ENCODE measurements around the gene GPC4. TPM values are rescaled to one million over a fixed set of nuclear protein-coding genes. Genes with fewer than 3 reads are reported as not detected.

The GPC4 gene
- total RNA-seq, 5 donors from 2014 or later (not counting 1 experiment from before 2014, with no cell fraction given) = 0.13 to 0.44 (median 0.32) TPM; not detected in 2

DNA sequence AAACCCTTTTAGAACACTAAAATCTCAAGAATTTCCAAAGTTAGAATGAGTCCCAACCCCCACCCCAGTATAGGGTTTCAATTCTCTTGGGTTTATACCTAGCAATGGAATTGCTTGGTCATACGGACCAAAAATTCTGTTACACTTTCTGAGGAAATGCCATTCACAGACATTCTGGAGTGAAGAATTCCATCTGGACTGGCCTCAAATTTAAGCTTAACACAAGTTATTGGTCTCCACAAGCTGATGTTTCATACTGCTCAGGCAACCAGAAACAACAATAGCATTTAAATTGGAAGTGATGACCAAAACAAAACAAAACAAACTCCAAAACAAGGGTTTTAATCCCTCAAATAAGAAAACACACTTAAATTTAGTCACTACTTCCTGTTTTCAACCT, 51.1 kb downstream of the GPC4 start:
- POLR2A ChIA-PET = no interaction called here
- H3K4me3 Mint-ChIP-seq = no peak overlapping the region
- H3K4me3 ChIP-seq (ENCODE audit: control insufficient read depth in 1 of 2, extremely low read depth in 1 of 2, low read length in 1 of 2) = no peak overlapping the region
- H3K36me3 ChIP-seq (ENCODE audit: control insufficient read depth in 2 of 2, extremely low read depth in 1 of 2, insufficient read depth in 1 of 2, low read length in 1 of 2) = no peaks in the 10 kb centered on the region
- CTCF ChIA-PET = no interaction called here
- no peaks in the 10 kb centered on the region for H3K9me3 ChIP-seq
- no peak overlapping the region for H3K27ac ChIP-seq (ENCODE audit: low read length)
- ATAC-seq (replicated peaks in 1 of 4) (no peak), DNase-seq (no peak)
- H3K36me3 Mint-ChIP-seq = no peaks in the 10 kb centered on the region
- no peaks in the 10 kb centered on the region for H3K4me1 Mint-ChIP-seq
- no peak overlapping the region for H3K27ac Mint-ChIP-seq
- no peaks in the 10 kb centered on the region for H3K4me1 ChIP-seq (ENCODE audit: control insufficient read depth in 1 of 2, extremely low read depth in 1 of 2, insufficient read depth in 2 of 2, low read length in 2 of 2)
- WGBS (ENCODE audit: insufficient coverage) = no CpG with 5 or more reads among the region's 1 CpG
- H3K27me3 ChIP-seq (replicated peaks in 1 of 2; ENCODE audit: control insufficient read depth in 2 of 2, extremely low read depth in 1 of 2, insufficient read depth in 2 of 2, low read length in 1 of 2) = no peaks in the 10 kb centered on the region
- H3K9me3 Mint-ChIP-seq = no peaks in the 10 kb centered on the region
- H3K27me3 Mint-ChIP-seq = peaks cover 0 to 18% of the 10 kb centered on the region in 2 donors

DNA sequence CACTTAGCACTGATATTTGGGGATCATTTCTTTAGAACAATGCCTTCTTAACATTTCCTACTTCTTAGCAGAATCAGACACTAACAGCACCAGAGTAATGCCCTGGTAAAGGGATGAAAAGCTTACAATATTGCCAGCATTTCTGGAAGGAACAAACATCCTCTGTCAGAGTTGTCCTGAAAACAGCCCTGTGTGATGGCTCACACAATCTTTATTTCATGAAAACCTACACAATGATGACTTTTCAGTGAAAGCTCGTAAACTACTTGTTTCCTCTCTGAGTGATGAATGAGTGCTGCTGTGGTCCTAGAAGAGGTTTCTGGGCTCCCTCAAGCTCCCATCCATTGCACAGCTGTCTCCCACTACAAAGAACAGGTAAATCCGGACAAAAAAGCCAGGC, 52.8 kb downstream of the GPC4 start:
- ATAC-seq (replicated peaks in 1 of 4) (no peak), DNase-seq (no peak)
- Histone ChIP-seq H3K27me3 (replicated peaks in 1 of 2; ENCODE audit: control insufficient read depth in 2 of 2, extremely low read depth in 1 of 2, insufficient read depth in 2 of 2, low read length in 1 of 2) (no peaks in the 10 kb centered on the region), H3K36me3 (ENCODE audit: control insufficient read depth in 2 of 2, extremely low read depth in 1 of 2, insufficient read depth in 1 of 2, low read length in 1 of 2) (no peaks in the 10 kb centered on the region), H3K4me3 (ENCODE audit: control insufficient read depth in 1 of 2, extremely low read depth in 1 of 2, low read length in 1 of 2) (no peak overlapping the region), H3K9me3 (no peaks in the 10 kb centered on the region), H3K27ac (ENCODE audit: low read length) (no peak overlapping the region), H3K4me1 (ENCODE audit: control insufficient read depth in 1 of 2, extremely low read depth in 1 of 2, insufficient read depth in 2 of 2, low read length in 2 of 2) (no peaks in the 10 kb centered on the region)
- ChIA-PET POLR2A (no interaction called here), CTCF (no interaction called here)
- Mint-ChIP-seq H3K9me3 (no peaks in the 10 kb centered on the region), H3K27ac (no peak overlapping the region), H3K36me3 (no peaks in the 10 kb centered on the region), H3K4me1 (no peaks in the 10 kb centered on the region), H3K4me3 (no peak overlapping the region), H3K27me3 (peaks cover 0 to 22% of the 10 kb centered on the region in 2 donors)
- WGBS (ENCODE audit: insufficient coverage) = no CpG with 5 or more reads among the region's 2 CpGs

GRCh38 chrX:133359466-133359865, 55.8 kb downstream of the GPC4 start:
- POLR2A ChIA-PET = no interaction called here

DNA sequence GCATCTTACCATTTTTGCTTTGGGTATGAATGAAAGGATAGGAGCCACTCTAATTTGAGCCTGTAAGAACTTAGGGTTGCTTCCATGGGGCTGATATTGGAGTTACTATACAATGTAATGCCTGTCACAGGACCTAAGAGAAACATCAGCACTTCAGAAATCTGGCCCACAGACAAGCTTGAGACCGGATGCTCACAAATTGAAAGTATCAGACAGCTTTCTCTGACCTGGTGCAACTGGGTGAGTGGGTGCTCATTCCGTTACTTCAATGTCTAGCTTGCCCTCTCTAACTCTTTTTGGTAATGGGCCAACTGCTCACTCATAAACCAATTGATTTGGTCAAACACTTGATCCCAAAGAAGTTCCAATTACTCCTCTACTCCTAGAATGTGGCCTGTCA, 62.1 kb downstream of the GPC4 start:
- Histone ChIP-seq H3K9me3 (no peaks in the 10 kb centered on the region), H3K4me3 (ENCODE audit: control insufficient read depth in 1 of 2, extremely low read depth in 1 of 2, low read length in 1 of 2) (no peak overlapping the region), H3K4me1 (ENCODE audit: control insufficient read depth in 1 of 2, extremely low read depth in 1 of 2, insufficient read depth in 2 of 2, low read length in 2 of 2) (no peaks in the 10 kb centered on the region), H3K27ac (ENCODE audit: low read length) (no peak overlapping the region), H3K36me3 (ENCODE audit: control insufficient read depth in 2 of 2, extremely low read depth in 1 of 2, insufficient read depth in 1 of 2, low read length in 1 of 2) (no peaks in the 10 kb centered on the region), H3K27me3 (replicated peaks in 1 of 2; ENCODE audit: control insufficient read depth in 2 of 2, extremely low read depth in 1 of 2, insufficient read depth in 2 of 2, low read length in 1 of 2) (no peaks in the 10 kb centered on the region)
- H3K9me3 Mint-ChIP-seq = no peaks in the 10 kb centered on the region
- H3K27me3 Mint-ChIP-seq = peaks cover 0 to 50% of the 10 kb centered on the region in 2 donors
- no peak for ATAC-seq (replicated peaks in 1 of 4)
- no peak overlapping the region for H3K27ac Mint-ChIP-seq
- H3K4me1 Mint-ChIP-seq = no peaks in the 10 kb centered on the region
- no peak for DNase-seq
- POLR2A ChIA-PET = no interaction called here
- H3K4me3 Mint-ChIP-seq = no peak overlapping the region
- no CpG with 5 or more reads among the region's 2 CpGs for WGBS (ENCODE audit: insufficient coverage)
- H3K36me3 Mint-ChIP-seq = no peaks in the 10 kb centered on the region
- CTCF ChIA-PET = no interaction called here

More at GRCh38 chrX:133359466-133359865, 55.8 kb downstream of the GPC4 start:
- H3K36me3 Mint-ChIP-seq = no peaks in the 10 kb centered on the region
- H3K27me3 Mint-ChIP-seq = peaks cover 0 to 35% of the 10 kb centered on the region in 2 donors
- no peak overlapping the region for H3K27ac Mint-ChIP-seq
- Histone ChIP-seq H3K27me3 (replicated peaks in 1 of 2; ENCODE audit: control insufficient read depth in 2 of 2, extremely low read depth in 1 of 2, insufficient read depth in 2 of 2, low read length in 1 of 2) (no peaks in the 10 kb centered on the region), H3K36me3 (ENCODE audit: control insufficient read depth in 2 of 2, extremely low read depth in 1 of 2, insufficient read depth in 1 of 2, low read length in 1 of 2) (no peaks in the 10 kb centered on the region), H3K9me3 (no peaks in the 10 kb centered on the region), H3K27ac (ENCODE audit: low read length) (no peak overlapping the region), H3K4me1 (ENCODE audit: control insufficient read depth in 1 of 2, extremely low read depth in 1 of 2, insufficient read depth in 2 of 2, low read length in 2 of 2) (no peaks in the 10 kb centered on the region), H3K4me3 (ENCODE audit: control insufficient read depth in 1 of 2, extremely low read depth in 1 of 2, low read length in 1 of 2) (no peak overlapping the region)
- H3K4me1 Mint-ChIP-seq = no peaks in the 10 kb centered on the region
- H3K9me3 Mint-ChIP-seq = no peaks in the 10 kb centered on the region
- CTCF ChIA-PET = no interaction called here
- H3K4me3 Mint-ChIP-seq = no peak overlapping the region
- no peak for ATAC-seq (replicated peaks in 1 of 4)
- no peak for DNase-seq
- no CpG with 5 or more reads among the region's 2 CpGs for WGBS (ENCODE audit: insufficient coverage)

- Histone ChIP-seq H3K4me1 (ENCODE audit: control insufficient read depth in 1 of 2, extremely low read depth in 1 of 2, insufficient read depth in 2 of 2, low read length in 2 of 2) (no peaks in the 10 kb centered on the region), H3K9me3 (no peaks in the 10 kb centered on the region), H3K36me3 (ENCODE audit: control insufficient read depth in 2 of 2, extremely low read depth in 1 of 2, insufficient read depth in 1 of 2, low read length in 1 of 2) (no peaks in the 10 kb centered on the region), H3K27ac (ENCODE audit: low read length) (no peak overlapping the region), H3K4me3 (ENCODE audit: control insufficient read depth in 1 of 2, extremely low read depth in 1 of 2, low read length in 1 of 2) (no peak overlapping the region), H3K27me3 (replicated peaks in 1 of 2; ENCODE audit: control insufficient read depth in 2 of 2, extremely low read depth in 1 of 2, insufficient read depth in 2 of 2, low read length in 1 of 2) (no peaks in the 10 kb centered on the region)
- Mint-ChIP-seq H3K4me1 (no peaks in the 10 kb centered on the region), H3K9me3 (no peaks in the 10 kb centered on the region), H3K27me3 (peaks cover 4 to 44% of the 10 kb centered on the region in 2 donors), H3K4me3 (no peak overlapping the region), H3K36me3 (no peaks in the 10 kb centered on the region), H3K27ac (no peak overlapping the region)
- ChIA-PET POLR2A (no interaction called here), CTCF (no interaction called here)
- ATAC-seq (replicated peaks in 1 of 4) = no peak
- no CpG with 5 or more reads among the region's 1 CpG for WGBS (ENCODE audit: insufficient coverage)
- no peak for DNase-seq
These were observed 64.5 kb downstream of the GPC4 start for GRCh38 chrX:133350751-133351150.

DNA sequence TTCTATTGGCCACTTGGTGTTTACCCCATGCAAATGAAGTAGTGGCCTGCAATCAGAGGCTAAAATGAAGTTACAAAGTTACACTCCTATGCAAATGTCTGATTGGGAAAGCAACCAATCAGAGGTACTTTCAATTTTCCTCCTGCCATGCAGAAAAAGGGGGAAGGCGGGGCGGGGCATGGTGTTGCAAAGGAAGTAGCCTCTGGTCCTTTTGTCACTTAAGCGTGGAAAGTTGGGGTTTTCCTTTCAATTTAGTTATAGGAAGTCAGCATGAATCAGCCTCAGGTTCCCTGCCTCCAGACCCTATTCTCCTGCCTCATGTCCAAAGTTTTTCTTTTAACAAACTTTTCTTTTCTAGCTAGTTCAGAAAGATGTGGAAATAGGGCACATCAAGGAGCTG, 69.3 kb downstream of the GPC4 start:
- Histone ChIP-seq H3K9me3 (no peaks in the 10 kb centered on the region), H3K4me3 (ENCODE audit: control insufficient read depth in 1 of 2, extremely low read depth in 1 of 2, low read length in 1 of 2) (no peak overlapping the region), H3K36me3 (ENCODE audit: control insufficient read depth in 2 of 2, extremely low read depth in 1 of 2, insufficient read depth in 1 of 2, low read length in 1 of 2) (no peaks in the 10 kb centered on the region), H3K27me3 (replicated peaks in 1 of 2; ENCODE audit: control insufficient read depth in 2 of 2, extremely low read depth in 1 of 2, insufficient read depth in 2 of 2, low read length in 1 of 2) (no peaks in the 10 kb centered on the region), H3K27ac (ENCODE audit: low read length) (no peak overlapping the region), H3K4me1 (ENCODE audit: control insufficient read depth in 1 of 2, extremely low read depth in 1 of 2, insufficient read depth in 2 of 2, low read length in 2 of 2) (no peaks in the 10 kb centered on the region)
- Mint-ChIP-seq H3K4me1 (no peaks in the 10 kb centered on the region), H3K27ac (no peak overlapping the region), H3K27me3 (peaks cover 4 to 24% of the 10 kb centered on the region in 2 donors), H3K9me3 (no peaks in the 10 kb centered on the region), H3K36me3 (no peaks in the 10 kb centered on the region), H3K4me3 (no peak overlapping the region)
- no peak for ATAC-seq (replicated peaks in 1 of 4)
- POLR2A ChIA-PET = no interaction called here
- WGBS (ENCODE audit: insufficient coverage) = no CpG with 5 or more reads among the region's 3 CpGs
- no peak for DNase-seq
- CTCF ChIA-PET = no interaction called here

DNA sequence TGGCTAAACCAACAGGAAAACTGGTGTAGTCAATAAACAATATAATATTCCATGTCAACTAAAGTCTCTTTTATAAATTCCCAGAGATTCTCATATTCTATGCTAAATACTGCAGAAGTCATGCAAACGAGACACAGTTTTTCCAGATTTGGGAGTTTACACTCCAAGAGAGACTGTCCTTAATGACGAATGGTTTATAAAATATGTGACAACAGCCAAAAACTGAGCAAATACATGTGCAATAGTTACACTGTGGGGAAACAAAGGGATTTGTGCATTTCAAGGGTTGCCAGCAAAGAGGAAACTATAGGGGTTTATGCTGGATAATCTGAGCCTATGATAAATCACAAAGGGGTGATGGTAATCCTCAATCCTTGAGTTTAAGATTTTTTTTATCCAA, 75.7 kb downstream of the GPC4 start:
- H3K36me3 Mint-ChIP-seq = no peaks in the 10 kb centered on the region
- ATAC-seq (replicated peaks in 1 of 4) (no peak), DNase-seq (no peak)
- H3K27ac Mint-ChIP-seq = no peak overlapping the region
- no peak overlapping the region for H3K4me3 ChIP-seq (ENCODE audit: control insufficient read depth in 1 of 2, extremely low read depth in 1 of 2, low read length in 1 of 2)
- no peaks in the 10 kb centered on the region for H3K9me3 ChIP-seq
- H3K36me3 ChIP-seq (ENCODE audit: control insufficient read depth in 2 of 2, extremely low read depth in 1 of 2, insufficient read depth in 1 of 2, low read length in 1 of 2) = no peaks in the 10 kb centered on the region
- peaks cover 0 to 10% of the 10 kb centered on the region in 2 donors for H3K27me3 Mint-ChIP-seq
- POLR2A ChIA-PET = no interaction called here
- no peaks in the 10 kb centered on the region for H3K4me1 ChIP-seq (ENCODE audit: control insufficient read depth in 1 of 2, extremely low read depth in 1 of 2, insufficient read depth in 2 of 2, low read length in 2 of 2)
- no peak overlapping the region for H3K27ac ChIP-seq (ENCODE audit: low read length)
- H3K4me1 Mint-ChIP-seq = no peaks in the 10 kb centered on the region
- no peak overlapping the region for H3K4me3 Mint-ChIP-seq
- H3K27me3 ChIP-seq (replicated peaks in 1 of 2; ENCODE audit: control insufficient read depth in 2 of 2, extremely low read depth in 1 of 2, insufficient read depth in 2 of 2, low read length in 1 of 2) = no peaks in the 10 kb centered on the region
- CTCF ChIA-PET = no interaction called here
- WGBS (ENCODE audit: insufficient coverage) = no CpG with 5 or more reads among the region's 2 CpGs
- no peaks in the 10 kb centered on the region for H3K9me3 Mint-ChIP-seq

Measured in T-cell (primary cell).